ENCODE data around the gene ORC6. TPM values are rescaled to one million over a fixed set of nuclear protein-coding genes. Genes with fewer than 3 reads are reported as not detected.

Gene ORC6
- total and polyA plus RNA-seq, 10 of the 15 experiments (the other 5 are each of a cell fraction or from before 2014, with no cell fraction given), result 25.7 to 88.5 (median 49.1) TPM

GRCh38 chr16:46687486-46687885 is 2.0 kb upstream of the ORC6 start (continued):
- TF ChIP-seq SREBF1 (IDR thresholded peaks at IDR 0.05; ENCODE audit: low read length), result no peak

- ChIA-PET CTCF (interaction anchor here (6.6 kb wide), 1 partner anchor 13 kb away, joined by 69 read pairs; no protein-coding TSS in a partner anchor), POLR2A (no interaction called here), RAD21 (ENCODE audit: unreplicated experiment) (no interaction called here), SMC1A (ENCODE audit: uncharacterized antibody, unreplicated experiment) (no interaction called here)
- peak; percentile 1; the same call in 1 of the 3 replicates for ATAC-seq
- DNase-seq (ENCODE audit: low read depth, low spot score), result no peak
- Histone ChIP-seq H3K79me2 (ENCODE audit: control insufficient read depth, insufficient read depth, low read length) (peaks cover 89% of the 10 kb centered on the region), H3K9ac (ENCODE audit: control insufficient read depth, insufficient read depth, low read length) (peak overlapping the region; percentile 74), H3K36me3 (ENCODE audit: control insufficient read depth in 2 of 2, insufficient read depth in 2 of 2, low read length in 1 of 2) (peaks cover 0 to 6% of the 10 kb centered on the region in 2 experiments; a peak in 1 of 4 replicates), H2AFZ (ENCODE audit: control insufficient read depth, low read depth, low read length) (peak overlapping the region; percentile 90), H3K27ac (ENCODE audit: control insufficient read depth, insufficient read depth) (peak overlapping the region; percentile 72), H3K4me3 (peak overlapping the region; percentile 74), H3K9me3 (replicated peaks; ENCODE audit: control insufficient read depth, insufficient read depth, low read length) (no peaks in the 10 kb centered on the region), H4K20me1 (ENCODE audit: control insufficient read depth, insufficient read depth) (no peaks in the 10 kb centered on the region), H3K27me3 (replicated peaks in 1 of 2; ENCODE audit: control insufficient read depth in 2 of 2, insufficient read depth in 2 of 2, low read length in 1 of 2) (no peaks in the 10 kb centered on the region), H3K4me2 (ENCODE audit: control insufficient read depth, insufficient read depth) (peak overlapping the region; percentile 53), H3K4me1 (ENCODE audit: control insufficient read depth, insufficient read depth, low read length) (no peaks in the 10 kb centered on the region; the same call in 1 of the 2 replicates)
- FAIRE-seq, result peak; percentile 86
- TF ChIP-seq RELA (IDR thresholded peaks at IDR 0.05; ENCODE audit: borderline replicate concordance, partially characterized antibody) (peak; percentile 5), PAX5 (IDR thresholded peaks at IDR 0.05; ENCODE audit: borderline replicate concordance, low read depth, low read length) (no peak), CREB1 (IDR thresholded peaks at IDR 0.05; ENCODE audit: low read depth) (0 out of 2 replicates have a peak, but pooled peaks have one; percentile 27), CHD2 (IDR thresholded peaks at IDR 0.05; ENCODE audit: borderline replicate concordance, low read depth, low read length) (0 out of 2 replicates have a peak, but pooled peaks have one; percentile 9), POLR2AphosphoS5 (IDR thresholded peaks at IDR 0.05; ENCODE audit: low read length) (no peak), IKZF2 (IDR thresholded peaks at IDR 0.05) (peak in 1 of 2 experiments; percentile 12; a peak in 1 of 4 replicates), SIN3A (IDR thresholded peaks at IDR 0.05; ENCODE audit: low read depth, low read length) (0 out of 2 replicates have a peak, but pooled peaks have one; percentile 2), CTCF (IDR thresholded peaks at IDR 0.05 in 2 of 3, conservative IDR thresholded peaks at IDR 0.05 in 1 of 3; ENCODE audit: control insufficient read depth in 2 of 3, extremely low read depth in 1 of 3, insufficient read depth in 1 of 3, low read depth in 3 of 3, low read length in 3 of 3) (peak in 1 of 3 experiments; percentile 38; a peak in 1 of 6 replicates), CBX3 (IDR thresholded peaks at IDR 0.05; ENCODE audit: borderline replicate concordance, low read depth) (no peak), SPI1 (IDR thresholded peaks at IDR 0.05; ENCODE audit: borderline replicate concordance, insufficient read depth, low read depth, low read length) (peak; percentile 42; the same call in 1 of the 2 replicates), RAD21 (IDR thresholded peaks at IDR 0.05; ENCODE audit: insufficient read depth, low read depth, low read length) (0 out of 2 replicates have a peak, but pooled peaks have one; percentile 7)
- intact Hi-C loops (cut with micrococcal nuclease; ENCODE audit: unreplicated experiment) (loop anchor here (5.0 kb wide), 2 partner anchors 104 to 434 kb away; no protein-coding TSS in a partner anchor), in situ Hi-C loops (cut with MboI) (no loop called here)
- no TSS peak for BruUV-seq (replicated peaks)
- 7% methylated on average over 14 of the region's 14 CpGs for WGBS (ENCODE audit: insufficient coverage, insufficient replicate concordance, low lambda C conversion rate, missing lambda C conversion rate)
Measured at GRCh38 chr16:46688101-46688653, 1.3 kb upstream of the ORC6 start.

Measured in GM12878 (cell line).